Type B pancreatic cell (in vitro differentiated cells): Measurements from ENCODE around the gene IFT57. TPM values are rescaled to one million over a fixed set of nuclear protein-coding genes. Genes with fewer than 3 reads are reported as not detected.

Experiments
- DNase-seq: peaks from one replicate; pipeline ENCODE4 v3.0.0; 2021; ENCODE audit warnings: mixed read lengths; ENCODE audit not compliant: unreplicated experiment; ENCODE audit errors: extremely low spot score
- H3K27ac Mint-ChIP-seq: 2 replicates; pipeline ENCODE4 v1.8.0; 2021; ENCODE audit warnings: mild to moderate bottlenecking, mixed read lengths
- H3K27me3 Mint-ChIP-seq: 2 replicates; pipeline ENCODE4 v1.8.0; 2021; ENCODE audit warnings: mixed read lengths
- H3K36me3 Mint-ChIP-seq: 2 replicates; pipeline ENCODE4 v1.8.0; 2021; ENCODE audit warnings: mixed read lengths
- H3K4me1 Mint-ChIP-seq: one replicate; pipeline ENCODE4 v1.8.0; 2021; ENCODE audit warnings: mixed read lengths; ENCODE audit not compliant: unreplicated experiment
- H3K4me3 Mint-ChIP-seq: 2 replicates; pipeline ENCODE4 v1.8.0; 2021; ENCODE audit warnings: mild to moderate bottlenecking, mixed read lengths
- H3K9me3 Mint-ChIP-seq: 2 replicates; pipeline ENCODE4 v1.8.0; 2021; ENCODE audit warnings: mixed read lengths
- CTCF ChIP-seq: fragments of 200-600 bp; sonication (generic); conservative IDR thresholded peaks from 2 replicates; pipeline ENCODE4 v1.5.0; 2021; ENCODE audit warnings: antibody characterized with exemption, mild to moderate bottlenecking
- total RNA-seq: library from RNA; stranded (reverse); gene quantifications from 2 replicates; pipeline ENCODE4 v1.2.1, GENCODE V29; 2021; ENCODE audit warnings: low replicate concordance

Gene IFT57
- total RNA-seq, 1 donor from 2014 or later, result 95.7 TPM

DNA sequence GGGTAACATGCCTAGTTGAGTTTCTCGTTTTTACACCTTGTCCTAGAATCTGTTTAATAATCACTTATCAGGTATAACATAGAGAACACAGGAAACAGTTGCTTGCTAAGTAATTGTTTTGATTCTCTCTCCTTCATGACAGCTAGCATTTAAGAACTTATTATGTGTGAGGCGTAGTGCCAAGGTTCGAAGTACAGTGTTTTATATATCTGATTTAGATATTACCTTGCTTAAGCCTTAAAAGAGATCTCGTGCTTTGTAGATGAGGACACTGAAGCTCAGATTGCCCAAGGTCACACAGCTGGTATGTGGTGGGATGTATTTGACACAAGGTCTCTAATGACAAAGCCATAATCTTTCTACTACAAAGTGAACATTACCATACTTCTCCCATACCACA, 29.0 kb upstream of the IFT57 start:
- TF ChIP-seq CTCF, result no peak

DNA sequence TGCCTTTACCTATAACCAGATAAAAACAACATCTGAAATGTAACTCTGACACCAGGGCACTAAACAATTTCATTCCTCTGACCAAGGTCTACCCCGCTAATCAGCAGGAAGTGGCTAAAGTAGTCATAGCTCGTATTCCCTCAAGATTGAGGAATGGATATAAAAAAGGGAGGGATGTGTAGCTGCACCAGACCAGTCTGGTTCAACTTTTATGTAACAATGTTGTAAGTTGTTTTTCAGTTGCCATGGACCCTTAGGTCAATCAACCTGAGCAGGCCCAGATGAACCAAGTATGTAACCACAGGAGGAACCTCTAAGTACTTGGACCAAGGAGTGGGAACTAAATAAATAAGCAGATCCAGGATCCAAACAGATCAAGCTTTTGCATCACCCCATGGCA, 28.4 kb upstream of the IFT57 start:
- Mint-ChIP-seq H3K27me3 (no peaks in the 10 kb centered on the region), H3K36me3 (no peaks in the 10 kb centered on the region)

More for the DNA sequence above, 29.0 kb upstream of the IFT57 start:
- peaks cover 5% of the 10 kb centered on the region for H3K9me3 Mint-ChIP-seq
- no peak overlapping the region for H3K4me3 Mint-ChIP-seq
- H3K36me3 Mint-ChIP-seq, result no peaks in the 10 kb centered on the region
- H3K4me1 Mint-ChIP-seq, result no peaks in the 10 kb centered on the region
- H3K27ac Mint-ChIP-seq, result no peak overlapping the region
- DNase-seq, result no peak
- H3K27me3 Mint-ChIP-seq, result no peaks in the 10 kb centered on the region

DNA sequence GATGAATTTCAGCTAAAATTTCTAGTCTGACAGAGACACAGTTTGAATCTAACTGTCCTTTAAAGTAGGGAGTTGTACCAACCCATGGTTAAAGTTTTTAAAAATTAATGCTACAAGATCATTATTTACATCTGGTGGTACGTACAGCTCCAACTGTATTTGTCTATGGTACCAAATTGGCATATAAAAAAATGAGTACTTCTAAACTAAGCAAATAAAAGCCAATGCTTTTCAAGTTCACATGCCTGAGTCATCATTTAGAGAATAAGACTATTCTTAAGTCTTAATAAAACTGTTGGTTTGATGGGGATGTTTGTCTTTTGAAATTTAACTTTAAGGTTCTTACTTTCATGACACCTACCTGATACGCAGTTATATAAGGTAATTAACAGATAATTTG, 21.0 kb upstream of the IFT57 start:
- H3K4me3 Mint-ChIP-seq, result no peak overlapping the region

More for the DNA sequence above, 28.4 kb upstream of the IFT57 start:
- Mint-ChIP-seq H3K4me3 (no peak overlapping the region), H3K4me1 (no peaks in the 10 kb centered on the region), H3K27ac (no peak overlapping the region), H3K9me3 (no peaks in the 10 kb centered on the region)
- no peak for DNase-seq
- TF ChIP-seq CTCF, result no peak

DNA sequence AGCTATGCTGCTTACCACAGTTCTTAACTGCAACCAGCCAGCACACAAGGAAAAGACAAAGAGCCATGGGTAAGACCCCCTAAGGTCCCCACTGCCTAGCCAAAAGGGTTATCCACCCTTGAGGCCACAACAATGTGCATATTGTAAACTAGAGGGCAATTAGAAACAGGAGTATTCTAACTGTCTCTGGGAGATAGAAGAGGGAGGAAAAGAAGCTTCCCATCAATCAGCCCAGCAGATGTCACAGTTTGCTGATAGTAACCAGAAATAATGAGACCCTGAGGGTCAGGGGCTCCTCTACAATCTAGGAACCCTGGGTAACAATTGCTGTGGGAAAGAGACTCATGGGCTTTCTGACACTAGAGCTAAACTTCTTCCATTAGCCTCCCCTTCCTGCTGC, 20.6 kb upstream of the IFT57 start:
- DNase-seq, result no peak
- TF ChIP-seq CTCF, result no peak
- Mint-ChIP-seq H3K9me3 (no peaks in the 10 kb centered on the region), H3K4me3 (no peak overlapping the region), H3K27me3 (no peaks in the 10 kb centered on the region), H3K27ac (no peak overlapping the region), H3K4me1 (peaks cover 21% of the 10 kb centered on the region), H3K36me3 (no peaks in the 10 kb centered on the region)

More for the DNA sequence above, 21.0 kb upstream of the IFT57 start:
- Mint-ChIP-seq H3K27ac (no peak overlapping the region), H3K27me3 (no peaks in the 10 kb centered on the region), H3K4me1 (peaks cover 21% of the 10 kb centered on the region), H3K9me3 (no peaks in the 10 kb centered on the region), H3K36me3 (no peaks in the 10 kb centered on the region)
- no peak for DNase-seq
- no peak for TF ChIP-seq CTCF

GRCh38 chr3:108241721-108242120, 19.5 kb upstream of the IFT57 start:
- no peaks in the 10 kb centered on the region for H3K27me3 Mint-ChIP-seq
- H3K27ac Mint-ChIP-seq, result no peak overlapping the region
- no peaks in the 10 kb centered on the region for H3K36me3 Mint-ChIP-seq
- H3K4me3 Mint-ChIP-seq, result no peak overlapping the region
- no peak for TF ChIP-seq CTCF
- H3K9me3 Mint-ChIP-seq, result no peaks in the 10 kb centered on the region
- DNase-seq, result no peak
- peaks cover 21% of the 10 kb centered on the region for H3K4me1 Mint-ChIP-seq

DNA sequence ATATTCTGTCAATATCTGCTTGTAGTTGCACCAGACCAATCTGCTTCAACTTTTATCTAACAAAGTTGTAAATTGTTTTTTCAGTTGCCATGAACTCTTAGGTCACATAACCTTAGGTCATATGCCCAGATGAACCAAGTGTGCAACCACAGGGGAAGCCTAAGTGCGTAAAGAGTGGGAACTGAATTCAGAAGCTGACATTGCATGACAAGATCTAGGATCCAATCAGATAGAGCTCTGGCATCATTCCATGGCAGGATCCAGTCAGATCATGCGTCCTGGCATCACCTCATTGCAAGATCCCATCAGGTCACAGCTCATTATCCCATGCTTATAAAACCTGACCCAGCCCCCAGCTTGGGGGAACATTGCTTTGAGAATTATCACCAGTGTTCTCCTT, 18.9 kb upstream of the IFT57 start:
- no peaks in the 10 kb centered on the region for H3K27me3 Mint-ChIP-seq
- no peaks in the 10 kb centered on the region for H3K36me3 Mint-ChIP-seq
- no peak for TF ChIP-seq CTCF
- no peak overlapping the region for H3K4me3 Mint-ChIP-seq
- peaks cover 21% of the 10 kb centered on the region for H3K4me1 Mint-ChIP-seq
- no peak for DNase-seq
- H3K27ac Mint-ChIP-seq, result no peak overlapping the region
- peaks cover 2% of the 10 kb centered on the region for H3K9me3 Mint-ChIP-seq
